Choroid plexus epithelial cell (primary cell): Measurements from ENCODE around the gene HSPA4.
A peak's percentile ranks its signal among the peaks of the same experiment; 100 is the strongest.
"Not testable (repeated sequence)": the region's sequence is repeated elsewhere in the genome, so short reads cannot be mapped to it uniquely, and the experiment has no call there.

Source experiments
- DNase-seq: peaks from one replicate; pipeline ENCODE4 v3.0.0-alpha.2; 2010; ENCODE audit warnings: low read depth
- H3K4me3 ChIP-seq: 2 replicates; pipeline ENCODE4 v1.5.1; 2011; ENCODE audit warnings: low read depth, mild to moderate bottlenecking, control low read depth, low read length, moderate library complexity
- TF ChIP-seq, protein P1 (sequence below): conservative IDR thresholded peaks from 2 replicates; pipeline ENCODE4 v1.5.1; 2011; ENCODE audit warnings: low read depth, mild to moderate bottlenecking, control low read depth, inconsistent platforms, low read length, moderate library complexity

HSPA4 gene

DNA sequence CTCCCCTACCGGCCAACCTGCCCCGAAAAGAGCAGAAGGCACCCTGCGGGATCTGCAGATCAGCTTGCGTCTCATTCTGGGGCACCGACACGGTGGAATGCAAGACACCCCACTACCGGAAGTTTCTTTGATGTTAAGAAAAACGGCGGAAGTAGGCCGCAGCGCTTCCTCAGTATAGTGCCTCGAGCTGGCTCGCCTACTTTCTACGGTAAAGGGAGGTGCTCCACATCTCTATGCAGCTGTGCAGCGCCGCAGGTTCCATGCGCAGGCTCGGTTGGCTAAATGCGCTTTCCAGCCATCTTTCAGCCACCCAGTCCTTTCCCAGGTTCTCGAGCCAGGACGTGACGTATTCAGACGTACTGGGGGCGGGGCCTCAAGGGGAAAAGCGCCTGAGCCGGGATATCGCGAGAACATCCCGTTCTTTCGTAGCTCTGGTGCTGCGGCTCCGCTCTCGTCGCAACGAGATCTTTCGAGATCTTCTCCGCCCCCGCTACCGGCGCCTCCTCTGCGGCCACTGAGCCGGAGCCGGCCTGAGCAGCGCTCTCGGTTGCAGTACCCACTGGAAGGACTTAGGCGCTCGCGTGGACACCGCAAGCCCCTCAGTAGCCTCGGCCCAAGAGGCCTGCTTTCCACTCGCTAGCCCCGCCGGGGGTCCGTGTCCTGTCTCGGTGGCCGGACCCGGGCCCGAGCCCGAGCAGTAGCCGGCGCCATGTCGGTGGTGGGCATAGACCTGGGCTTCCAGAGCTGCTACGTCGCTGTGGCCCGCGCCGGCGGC lies at the start of gene HSPA4:
HSPA4 (plus strand) TSS at position 472 of the 775 bp plus-strand sequence; CDS start at position 710, 238 bp downstream.
- TF ChIP-seq, protein P1, sequence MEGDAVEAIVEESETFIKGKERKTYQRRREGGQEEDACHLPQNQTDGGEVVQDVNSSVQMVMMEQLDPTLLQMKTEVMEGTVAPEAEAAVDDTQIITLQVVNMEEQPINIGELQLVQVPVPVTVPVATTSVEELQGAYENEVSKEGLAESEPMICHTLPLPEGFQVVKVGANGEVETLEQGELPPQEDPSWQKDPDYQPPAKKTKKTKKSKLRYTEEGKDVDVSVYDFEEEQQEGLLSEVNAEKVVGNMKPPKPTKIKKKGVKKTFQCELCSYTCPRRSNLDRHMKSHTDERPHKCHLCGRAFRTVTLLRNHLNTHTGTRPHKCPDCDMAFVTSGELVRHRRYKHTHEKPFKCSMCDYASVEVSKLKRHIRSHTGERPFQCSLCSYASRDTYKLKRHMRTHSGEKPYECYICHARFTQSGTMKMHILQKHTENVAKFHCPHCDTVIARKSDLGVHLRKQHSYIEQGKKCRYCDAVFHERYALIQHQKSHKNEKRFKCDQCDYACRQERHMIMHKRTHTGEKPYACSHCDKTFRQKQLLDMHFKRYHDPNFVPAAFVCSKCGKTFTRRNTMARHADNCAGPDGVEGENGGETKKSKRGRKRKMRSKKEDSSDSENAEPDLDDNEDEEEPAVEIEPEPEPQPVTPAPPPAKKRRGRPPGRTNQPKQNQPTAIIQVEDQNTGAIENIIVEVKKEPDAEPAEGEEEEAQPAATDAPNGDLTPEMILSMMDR = peak; percentile 16
- H3K4me3 ChIP-seq = peak within 1 kb of the TSS; percentile 99
- peak; percentile 99 for DNase-seq

DNA sequence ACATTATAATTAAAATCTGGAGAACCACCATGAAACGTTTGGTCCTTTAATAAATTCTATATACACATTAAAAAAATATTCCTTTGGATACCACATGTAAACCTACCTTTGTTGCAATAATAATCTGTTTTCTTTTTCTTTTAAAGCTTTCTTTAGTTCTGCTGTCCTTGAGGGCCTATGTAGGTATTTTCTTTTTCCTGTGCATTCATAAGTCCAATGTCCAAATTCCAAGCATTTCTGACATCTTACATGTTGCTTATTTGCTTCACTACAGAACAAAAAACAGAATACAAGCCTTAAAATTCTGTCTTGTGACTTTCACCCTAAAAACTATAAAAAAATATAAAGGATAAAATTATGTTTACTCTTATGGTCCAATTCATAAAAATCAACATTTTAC lies 45.2 kb upstream of the HSPA4 start:
- peak; percentile 69 for DNase-seq
- H3K4me3 ChIP-seq = no peak overlapping the region
- TF ChIP-seq, protein P1 = no peak

DNA sequence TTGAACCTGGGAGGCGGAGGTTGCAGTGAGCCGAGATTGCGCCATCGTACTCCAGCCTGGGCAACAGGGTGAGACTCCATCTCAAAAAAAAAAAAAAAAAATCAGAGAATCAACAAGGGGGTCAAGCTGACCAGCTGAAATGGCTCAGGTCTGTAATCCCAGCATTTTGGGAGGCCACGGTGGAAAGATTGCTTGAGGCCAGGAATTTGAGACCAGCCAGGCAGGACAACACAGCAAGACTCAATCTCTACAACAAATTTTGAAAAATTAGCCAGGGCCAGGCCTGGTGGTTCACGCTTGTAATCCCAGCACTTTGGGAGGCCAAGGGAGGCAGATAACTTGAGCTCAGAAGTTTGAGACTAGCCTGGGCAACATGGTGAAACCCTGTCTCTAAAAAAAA lies 43.4 kb upstream of the HSPA4 start:
- not testable (repeated sequence) for H3K4me3 ChIP-seq, DNase-seq

DNA sequence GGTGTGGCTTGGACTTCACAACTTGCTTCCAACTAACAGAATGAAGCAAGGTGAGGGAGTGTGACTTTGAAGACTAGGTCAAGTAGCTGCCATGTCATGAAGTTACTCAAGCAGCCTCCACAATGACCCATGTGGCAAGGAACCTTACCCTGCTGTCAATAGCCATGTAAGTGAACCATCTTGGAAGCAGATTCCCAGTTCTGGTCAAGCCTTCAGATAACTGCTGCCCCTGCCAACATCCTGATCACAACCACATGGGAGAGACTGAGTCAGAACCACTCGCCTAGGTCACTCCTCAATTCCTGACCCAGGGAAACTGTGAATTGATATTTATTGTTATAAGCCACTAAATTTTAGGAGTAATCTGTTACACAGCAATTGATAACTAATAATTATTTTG lies 36.3 kb upstream of the HSPA4 start:
- no peak for DNase-seq
- no peak overlapping the region for H3K4me3 ChIP-seq
- TF ChIP-seq, protein P1 = no peak

DNA sequence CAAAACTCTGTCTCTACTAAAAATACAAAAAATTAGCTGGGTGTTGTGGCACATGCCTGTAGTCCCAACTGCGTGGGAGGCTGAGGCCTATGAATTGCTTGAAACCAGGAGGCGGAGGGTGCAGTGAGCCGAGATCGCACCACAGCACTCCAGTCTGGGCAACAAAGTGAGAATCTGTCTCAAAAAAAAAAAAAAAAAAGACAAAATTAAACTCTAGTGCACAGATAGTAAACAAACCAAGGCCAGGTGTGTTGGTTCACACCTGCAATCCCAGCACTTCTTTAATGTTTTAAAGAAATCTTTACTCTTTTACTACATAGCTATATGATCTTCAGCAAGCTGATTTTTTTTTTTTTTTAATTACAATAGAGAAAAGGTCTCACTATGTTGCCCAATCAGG lies 33.8 kb upstream of the HSPA4 start:
- DNase-seq = no peak
- H3K4me3 ChIP-seq = no peak overlapping the region
- TF ChIP-seq, protein P1 = no peak

DNA sequence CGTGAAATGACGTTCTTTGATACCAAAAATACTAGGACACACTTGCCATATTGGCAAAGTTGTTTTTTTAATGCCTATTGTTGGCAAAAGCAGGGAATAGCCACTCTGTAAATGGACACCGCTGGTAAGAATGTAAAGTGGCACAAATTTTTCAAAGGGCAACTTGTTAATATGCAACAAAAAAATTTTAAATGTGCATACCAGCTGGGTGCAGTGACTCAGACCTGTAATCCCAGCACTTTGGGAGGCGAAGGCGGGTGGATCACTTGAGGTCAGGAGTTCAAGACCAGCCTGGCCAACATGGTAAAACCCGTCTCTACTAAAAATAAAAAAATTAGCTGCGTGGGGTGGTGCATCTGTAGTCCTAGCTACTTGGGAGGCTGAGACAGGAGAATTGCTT lies 32.3 kb upstream of the HSPA4 start:
- DNase-seq, H3K4me3 ChIP-seq: not testable (repeated sequence)

DNA sequence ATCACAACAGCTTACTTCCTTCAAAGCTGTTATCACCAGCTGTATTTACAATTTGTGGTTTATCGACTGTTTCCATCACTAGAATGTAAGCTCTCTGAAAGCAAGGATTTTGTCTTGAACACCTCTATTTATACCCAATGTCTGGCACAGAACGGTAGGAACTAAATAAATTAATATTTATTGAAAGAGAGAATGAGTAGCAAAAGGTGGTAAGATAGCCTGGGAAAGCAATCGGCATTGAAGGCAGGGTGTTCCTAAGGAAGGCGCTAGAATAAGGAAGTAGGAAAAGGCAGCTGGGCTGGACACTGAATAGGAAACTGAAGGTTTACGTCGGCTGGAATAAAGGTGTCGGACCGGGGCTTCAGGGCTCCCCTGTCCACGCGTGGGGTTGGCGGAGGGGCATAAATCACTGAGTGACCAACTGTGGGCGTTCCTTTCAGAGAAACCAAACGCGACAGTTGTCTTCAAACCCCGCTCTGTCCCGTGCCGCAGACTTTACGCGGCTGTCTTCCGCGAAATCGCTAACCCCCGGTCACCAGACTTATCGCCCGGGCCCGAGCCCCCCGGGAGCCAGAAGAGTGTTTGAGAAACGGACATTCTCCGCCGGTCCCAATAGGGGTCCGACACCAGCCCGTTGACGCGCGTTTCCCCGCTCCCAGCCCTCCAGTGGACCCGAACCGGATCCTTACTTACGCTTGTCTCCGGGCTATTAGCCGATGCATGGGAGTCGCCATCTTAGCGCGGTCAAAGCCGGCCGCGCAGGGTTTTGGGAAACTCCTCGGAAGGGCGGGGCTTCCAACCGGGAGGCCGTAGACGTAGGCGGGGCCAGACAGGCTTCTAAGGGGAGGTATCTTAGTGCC lies 25.8 kb upstream of the HSPA4 start, which contains the start of gene ZCCHC10:
ZCCHC10 (minus strand) TSS at position 746 of the 860 bp plus-strand sequence; CDS start at position 734, 12 bp downstream.
- H3K4me3 ChIP-seq = peak within 1 kb of the TSS; percentile 96
- TF ChIP-seq, protein P1 = no peak
- peak; percentile 95 for DNase-seq
